Panc1 (cell line): ENCODE measurements around the gene HGFAC. TPM values are rescaled to one million over a fixed set of nuclear protein-coding genes. Genes with fewer than 3 reads are reported as not detected.

ENCODE experiments used
- ATAC-seq: fragments of 200-7000 bp; cut with Tn5 transposase; 2 replicates; pipeline ENCODE4 v1.9.1; 2020; ENCODE audit warnings: mild to moderate bottlenecking, moderate library complexity
- BruUV-seq: library from RNA; stranded (reverse); fragments of 400-500 nt; replicated peaks from 2 replicates; lab custom pipeline; 2021; lab: Mats Ljungman, UMichigan
- CTCF ChIA-PET: fragments of 300-600 bp; sonication (Branson Sonifier 250); formaldehyde crosslinking; loops from one replicate; lab custom pipeline; 2022; ENCODE audit warnings: antibody characterized with exemption; lab: Charles Lee
- POLR2A ChIA-PET: fragments of 300-600 bp; sonication (Branson Sonifier 250); formaldehyde crosslinking; loops from one replicate; lab custom pipeline; 2022; ENCODE audit warnings: antibody characterized with exemption; lab: Charles Lee
- DNase-seq: peaks from one replicate; pipeline ENCODE4 v3.0.0-alpha.2; 2010; ENCODE audit warnings: low read depth, low spot score
- H3K27ac ChIP-seq: 2 replicates; pipeline ENCODE4 v1.5.1; 2011; ENCODE audit warnings: mild to moderate bottlenecking, low read length, inconsistent platforms
- H3K27me3 ChIP-seq: fragments of 200-500 bp; sonication (Bioruptor generic); 2 replicates; pipeline ENCODE4 v1.6.0; 2014; ENCODE audit warnings: low read length, inconsistent platforms; ENCODE audit not compliant: control insufficient read depth, insufficient read depth
- H3K36me3 ChIP-seq: fragments of 200-500 bp; sonication (Bioruptor generic); 2 replicates; pipeline ENCODE4 v1.5.1; 2014; ENCODE audit warnings: inconsistent platforms, mild to moderate bottlenecking, low read length, moderate library complexity; ENCODE audit not compliant: control insufficient read depth, insufficient read depth
- H3K4me1 ChIP-seq: 2 replicates; pipeline ENCODE4 v1.5.1; 2011; ENCODE audit warnings: inconsistent platforms, mild to moderate bottlenecking, low read length, moderate library complexity; ENCODE audit not compliant: control insufficient read depth, insufficient read depth
- H3K4me3 ChIP-seq, 2 experiments: 2 replicates each; pipeline ENCODE4 v1.5.1; 2011 to 2012; ENCODE audit warnings: low read depth in 2 of 2, low read length in 2 of 2, mild to moderate bottlenecking in 2 of 2, inconsistent platforms in 1 of 2, moderate library complexity in 1 of 2
- H3K9me3 ChIP-seq: fragments of 200-500 bp; sonication (Bioruptor generic); 2 replicates; pipeline ENCODE4 v1.5.1; 2014; ENCODE audit warnings: low read depth, mild to moderate bottlenecking, inconsistent platforms, low read length, moderate library complexity; ENCODE audit not compliant: control insufficient read depth, insufficient read depth
- CTCF ChIP-seq: fragments of 450-650 bp; IDR thresholded peaks from 2 replicates; pipeline ENCODE4 v1.5.1; 2017; ENCODE audit warnings: mild to moderate bottlenecking
- POLR2AphosphoS5 ChIP-seq: IDR thresholded peaks from 2 replicates; pipeline ENCODE4 v1.6.1; 2012; ENCODE audit warnings: mild to moderate bottlenecking, low read depth, low read length, moderate library complexity
- REST ChIP-seq, 2 experiments: IDR thresholded peaks; 2 replicates each; pipeline ENCODE4 v1.6.1; 2011 to 2012; ENCODE audit warnings: low read depth in 2 of 2, control low read depth in 1 of 2, low read length in 1 of 2, mild to moderate bottlenecking in 1 of 2, moderate library complexity in 1 of 2; ENCODE audit not compliant: insufficient read depth in 1 of 2
- SIN3A ChIP-seq: IDR thresholded peaks from 2 replicates; pipeline ENCODE4 v1.6.1; 2012; ENCODE audit warnings: low read depth, mild to moderate bottlenecking, low read length, moderate library complexity, borderline replicate concordance; ENCODE audit not compliant: insufficient read depth
- TCF7L2 ChIP-seq: IDR thresholded peaks from 2 replicates; pipeline ENCODE4 v1.6.1; 2011; ENCODE audit warnings: mild to moderate bottlenecking, low read depth, low read length, inconsistent platforms
- in situ Hi-C: cut with HindIII; loops from 2 replicates; pipeline ENCODE4 v1.10.0; 2016; ENCODE audit warnings: low sequenced_read_pairs, low pct_unique_long_range_greater_than_20kb
- intact Hi-C: fragments of 100-400 bp; cut with micrococcal nuclease; formaldehyde crosslinking; loops from one replicate; pipeline ENCODE4 v1.10.0; 2022; ENCODE audit not compliant: unreplicated experiment
- total RNA-seq: library from RNA; stranded (reverse); gene quantifications from one replicate; pipeline ENCODE4 v1.2.1, GENCODE V29; 2021; ENCODE audit not compliant: unreplicated experiment

Gene HGFAC
- total RNA-seq, 1 experiment from 2014 or later: 0.59 TPM

DNA sequence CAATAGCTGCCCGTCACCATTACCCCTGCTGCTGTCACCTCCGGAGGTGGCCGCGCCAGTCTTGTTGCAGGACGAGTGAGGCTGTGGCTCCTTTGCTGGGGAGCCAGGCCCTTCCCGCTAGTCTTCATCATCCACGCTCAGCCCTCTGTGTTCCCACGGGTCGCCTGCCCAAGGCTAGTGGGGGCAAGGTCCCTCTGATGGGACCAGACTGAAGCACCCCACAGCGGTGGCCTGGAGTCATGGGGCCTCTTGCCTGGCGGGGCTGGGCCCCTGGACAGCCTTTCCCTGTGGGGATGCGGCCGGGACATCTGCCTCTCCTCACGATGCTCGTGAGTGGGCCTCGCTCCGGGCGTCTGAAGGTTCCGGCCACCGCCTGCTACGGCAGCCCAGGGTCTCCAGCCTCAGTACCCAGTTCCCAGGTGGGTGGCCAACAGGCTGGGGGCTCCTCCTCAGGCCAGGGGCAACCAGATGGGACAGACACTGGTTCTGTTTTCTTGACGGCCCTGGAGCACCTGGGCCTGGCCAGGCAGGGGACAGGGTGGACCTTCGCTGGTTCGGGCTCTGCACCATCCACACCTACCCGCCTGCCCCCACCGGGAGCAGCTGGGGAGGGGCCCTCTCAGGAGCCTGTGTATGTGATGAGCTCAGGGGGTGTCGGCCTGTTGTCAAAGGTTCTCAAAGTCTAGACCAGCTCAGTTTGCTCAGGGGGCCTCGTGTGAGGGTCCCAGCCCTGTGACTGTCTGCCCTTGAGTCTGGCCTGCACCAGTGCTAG, 53.6 kb downstream of the HGFAC start:
- ChIA-PET CTCF (no interaction called here), POLR2A (no interaction called here)
- DNase-seq (no peak), ATAC-seq (no peak)
- TF ChIP-seq TCF7L2 (no peak), REST (IDR thresholded peaks at IDR 0.05; ENCODE audit: insufficient read depth in 1 of 2, low read depth in 2 of 2, low read length in 1 of 2) (no peak), POLR2AphosphoS5 (no peak), SIN3A (no peak), CTCF (no peak)
- no peaks in the 10 kb centered on the region for H3K36me3 ChIP-seq
- BruUV-seq: no TSS peak
- H3K4me3 ChIP-seq: no peak overlapping the region
- H3K9me3 ChIP-seq: no peaks in the 10 kb centered on the region
- intact Hi-C loops: no loop called here
- no peaks in the 10 kb centered on the region for H3K4me1 ChIP-seq
- no peaks in the 10 kb centered on the region for H3K27me3 ChIP-seq
- in situ Hi-C loops: no loop called here
- no peak overlapping the region for H3K27ac ChIP-seq

GRCh38 chr4:3496021-3496420, 54.3 kb downstream of the HGFAC start:
- no TSS peak for BruUV-seq
- no peaks in the 10 kb centered on the region for H3K4me1 ChIP-seq
- CTCF ChIA-PET: interaction anchor here (0.8 kb wide), 1 partner anchor 1478 kb away, joined by 3 read pairs; no protein-coding TSS in a partner anchor
- no peak for ATAC-seq
- intact Hi-C loops (no loop called here), in situ Hi-C loops (no loop called here)
- no peaks in the 10 kb centered on the region for H3K9me3 ChIP-seq
- POLR2A ChIA-PET: no interaction called here
- H3K36me3 ChIP-seq: no peaks in the 10 kb centered on the region
- no peak overlapping the region for H3K4me3 ChIP-seq
- H3K27me3 ChIP-seq: no peaks in the 10 kb centered on the region
- no peak for DNase-seq
- TF ChIP-seq SIN3A: no peak
- no peak for TF ChIP-seq REST (IDR thresholded peaks at IDR 0.05; ENCODE audit: insufficient read depth in 1 of 2, low read depth in 2 of 2, low read length in 1 of 2)
- no peak for TF ChIP-seq POLR2AphosphoS5
- no peak for TF ChIP-seq CTCF
- no peak for TF ChIP-seq TCF7L2
- no peak overlapping the region for H3K27ac ChIP-seq
